ENCODE results near the gene MLLT1.

DNA sequence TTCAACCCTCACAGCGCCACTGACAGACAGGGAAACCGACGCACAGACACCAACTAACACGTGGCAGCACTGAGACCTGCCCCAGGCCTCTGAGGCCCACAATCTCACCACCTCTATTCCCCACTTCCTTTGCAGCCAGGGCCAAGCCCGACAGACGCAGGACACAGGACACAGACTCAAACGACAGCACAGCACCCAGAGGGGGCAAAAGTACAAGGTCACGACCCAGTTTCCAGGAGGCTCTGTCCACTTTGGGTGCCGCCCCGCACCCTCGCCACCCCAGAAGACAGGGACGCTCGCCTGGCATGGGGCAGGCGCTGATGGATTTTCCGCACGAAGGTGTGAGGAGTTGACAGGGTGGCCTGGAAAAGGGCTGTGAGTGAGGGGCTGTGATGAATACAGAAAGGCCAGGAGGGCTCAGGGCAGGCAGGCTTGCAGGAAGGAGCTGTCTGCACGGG, 48.8 kb downstream of the MLLT1 start:
- TF ChIP-seq, protein P1, sequence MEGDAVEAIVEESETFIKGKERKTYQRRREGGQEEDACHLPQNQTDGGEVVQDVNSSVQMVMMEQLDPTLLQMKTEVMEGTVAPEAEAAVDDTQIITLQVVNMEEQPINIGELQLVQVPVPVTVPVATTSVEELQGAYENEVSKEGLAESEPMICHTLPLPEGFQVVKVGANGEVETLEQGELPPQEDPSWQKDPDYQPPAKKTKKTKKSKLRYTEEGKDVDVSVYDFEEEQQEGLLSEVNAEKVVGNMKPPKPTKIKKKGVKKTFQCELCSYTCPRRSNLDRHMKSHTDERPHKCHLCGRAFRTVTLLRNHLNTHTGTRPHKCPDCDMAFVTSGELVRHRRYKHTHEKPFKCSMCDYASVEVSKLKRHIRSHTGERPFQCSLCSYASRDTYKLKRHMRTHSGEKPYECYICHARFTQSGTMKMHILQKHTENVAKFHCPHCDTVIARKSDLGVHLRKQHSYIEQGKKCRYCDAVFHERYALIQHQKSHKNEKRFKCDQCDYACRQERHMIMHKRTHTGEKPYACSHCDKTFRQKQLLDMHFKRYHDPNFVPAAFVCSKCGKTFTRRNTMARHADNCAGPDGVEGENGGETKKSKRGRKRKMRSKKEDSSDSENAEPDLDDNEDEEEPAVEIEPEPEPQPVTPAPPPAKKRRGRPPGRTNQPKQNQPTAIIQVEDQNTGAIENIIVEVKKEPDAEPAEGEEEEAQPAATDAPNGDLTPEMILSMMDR (IDR thresholded peaks at IDR 0.05) = no peak
- TF ChIP-seq POLR2A (IDR thresholded peaks at IDR 0.05) = no peak

All from stomach (tissue), 4 donors.